Measurements from ENCODE around the gene MYF6.

MYF6 gene

GRCh38 chr12:80679346-80680131, 27.9 kb upstream of the MYF6 start:
- Histone ChIP-seq H3K27ac (replicated peaks) (no peak overlapping the region), H3K27me3 (ENCODE audit: insufficient read depth, poor library complexity, severe bottlenecking) (no peaks in the 10 kb centered on the region), H3K4me3 (replicated peaks; ENCODE audit: insufficient read depth, low read length) (no peak overlapping the region)
- no peak for DNase-seq (ENCODE audit: low read depth in 1 of 2, low spot score in 1 of 2)
- TF ChIP-seq, protein P1, sequence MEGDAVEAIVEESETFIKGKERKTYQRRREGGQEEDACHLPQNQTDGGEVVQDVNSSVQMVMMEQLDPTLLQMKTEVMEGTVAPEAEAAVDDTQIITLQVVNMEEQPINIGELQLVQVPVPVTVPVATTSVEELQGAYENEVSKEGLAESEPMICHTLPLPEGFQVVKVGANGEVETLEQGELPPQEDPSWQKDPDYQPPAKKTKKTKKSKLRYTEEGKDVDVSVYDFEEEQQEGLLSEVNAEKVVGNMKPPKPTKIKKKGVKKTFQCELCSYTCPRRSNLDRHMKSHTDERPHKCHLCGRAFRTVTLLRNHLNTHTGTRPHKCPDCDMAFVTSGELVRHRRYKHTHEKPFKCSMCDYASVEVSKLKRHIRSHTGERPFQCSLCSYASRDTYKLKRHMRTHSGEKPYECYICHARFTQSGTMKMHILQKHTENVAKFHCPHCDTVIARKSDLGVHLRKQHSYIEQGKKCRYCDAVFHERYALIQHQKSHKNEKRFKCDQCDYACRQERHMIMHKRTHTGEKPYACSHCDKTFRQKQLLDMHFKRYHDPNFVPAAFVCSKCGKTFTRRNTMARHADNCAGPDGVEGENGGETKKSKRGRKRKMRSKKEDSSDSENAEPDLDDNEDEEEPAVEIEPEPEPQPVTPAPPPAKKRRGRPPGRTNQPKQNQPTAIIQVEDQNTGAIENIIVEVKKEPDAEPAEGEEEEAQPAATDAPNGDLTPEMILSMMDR (IDR thresholded peaks at IDR 0.05; ENCODE audit: insufficient read depth, low read length): no peak
- TF ChIP-seq SPI1 (IDR thresholded peaks at IDR 0.05; ENCODE audit: borderline replicate concordance, low read depth) (no peak), POLR2AphosphoS5 (IDR thresholded peaks at IDR 0.05; ENCODE audit: low read depth) (no peak), GABPA (IDR thresholded peaks at IDR 0.05; ENCODE audit: low read depth) (no peak), REST (IDR thresholded peaks at IDR 0.05; ENCODE audit: insufficient replicate concordance, low read depth) (no peak)

DNA sequence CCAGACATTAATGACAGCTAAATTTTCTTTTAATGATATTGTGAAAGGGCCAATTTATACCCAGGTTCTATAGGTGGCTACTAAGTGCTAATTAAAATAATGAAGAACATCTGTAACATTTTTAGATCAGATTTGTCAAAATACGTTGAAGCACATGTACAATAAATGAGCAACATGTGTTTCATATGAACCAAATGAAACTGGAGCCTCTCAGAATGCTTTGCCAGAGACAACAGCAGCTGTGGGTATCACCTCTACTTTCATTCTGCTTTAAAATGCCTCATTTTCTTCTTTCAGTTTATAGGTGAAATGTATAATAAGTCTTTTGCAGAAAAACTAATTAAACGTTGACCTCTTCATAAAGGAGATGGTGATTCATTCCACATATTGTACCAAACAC, 26.1 kb upstream of the MYF6 start:
- no peak overlapping the region for H3K4me3 ChIP-seq (replicated peaks; ENCODE audit: insufficient read depth, low read length)
- no peak for DNase-seq (ENCODE audit: low read depth in 1 of 2, low spot score in 1 of 2)

GRCh38 chr12:80681786-80682185, 25.6 kb upstream of the MYF6 start:
- no peaks in the 10 kb centered on the region for H3K27me3 ChIP-seq (ENCODE audit: insufficient read depth, poor library complexity, severe bottlenecking)
- H3K4me3 ChIP-seq (replicated peaks; ENCODE audit: insufficient read depth, low read length): no peak overlapping the region
- no peak for DNase-seq (ENCODE audit: low read depth in 1 of 2, low spot score in 1 of 2)

More for the DNA sequence above, 26.1 kb upstream of the MYF6 start:
- no peak overlapping the region for H3K27ac ChIP-seq (replicated peaks)
- TF ChIP-seq GABPA (IDR thresholded peaks at IDR 0.05; ENCODE audit: low read depth): no peak
- TF ChIP-seq REST (IDR thresholded peaks at IDR 0.05; ENCODE audit: insufficient replicate concordance, low read depth): no peak
- TF ChIP-seq, protein P1 (IDR thresholded peaks at IDR 0.05; ENCODE audit: insufficient read depth, low read length): no peak
- no peak for TF ChIP-seq SPI1 (IDR thresholded peaks at IDR 0.05; ENCODE audit: borderline replicate concordance, low read depth)
- no peak for TF ChIP-seq POLR2AphosphoS5 (IDR thresholded peaks at IDR 0.05; ENCODE audit: low read depth)
- no peaks in the 10 kb centered on the region for H3K27me3 ChIP-seq (ENCODE audit: insufficient read depth, poor library complexity, severe bottlenecking)

More at GRCh38 chr12:80681786-80682185, 25.6 kb upstream of the MYF6 start:
- TF ChIP-seq GABPA (IDR thresholded peaks at IDR 0.05; ENCODE audit: low read depth) (no peak), POLR2AphosphoS5 (IDR thresholded peaks at IDR 0.05; ENCODE audit: low read depth) (no peak), REST (IDR thresholded peaks at IDR 0.05; ENCODE audit: insufficient replicate concordance, low read depth) (no peak), SPI1 (IDR thresholded peaks at IDR 0.05; ENCODE audit: borderline replicate concordance, low read depth) (no peak)
- TF ChIP-seq, protein P1 (IDR thresholded peaks at IDR 0.05; ENCODE audit: insufficient read depth, low read length): no peak
- no peak overlapping the region for H3K27ac ChIP-seq (replicated peaks)

Measured in HL-60 (cell line).